Fibroblast of pulmonary artery (primary cell): ENCODE data around the gene AFF3.

Source experiments
- DNase-seq: peaks from one replicate; pipeline ENCODE4 v3.0.0-alpha.2; 2010; ENCODE audit warnings: low read depth
- H3K4me3 ChIP-seq: replicated peaks from 2 replicates; pipeline ENCODE4 v1.5.1; 2011; ENCODE audit warnings: low read depth, mild to moderate bottlenecking, control low read depth, low read length, moderate library complexity
- TF ChIP-seq, protein P1 (sequence below): IDR thresholded peaks from 2 replicates; pipeline ENCODE4 v1.5.1; 2011; ENCODE audit warnings: mild to moderate bottlenecking, control low read depth, low read length, inconsistent platforms; ENCODE audit errors: missing control alignments

The AFF3 gene

DNA sequence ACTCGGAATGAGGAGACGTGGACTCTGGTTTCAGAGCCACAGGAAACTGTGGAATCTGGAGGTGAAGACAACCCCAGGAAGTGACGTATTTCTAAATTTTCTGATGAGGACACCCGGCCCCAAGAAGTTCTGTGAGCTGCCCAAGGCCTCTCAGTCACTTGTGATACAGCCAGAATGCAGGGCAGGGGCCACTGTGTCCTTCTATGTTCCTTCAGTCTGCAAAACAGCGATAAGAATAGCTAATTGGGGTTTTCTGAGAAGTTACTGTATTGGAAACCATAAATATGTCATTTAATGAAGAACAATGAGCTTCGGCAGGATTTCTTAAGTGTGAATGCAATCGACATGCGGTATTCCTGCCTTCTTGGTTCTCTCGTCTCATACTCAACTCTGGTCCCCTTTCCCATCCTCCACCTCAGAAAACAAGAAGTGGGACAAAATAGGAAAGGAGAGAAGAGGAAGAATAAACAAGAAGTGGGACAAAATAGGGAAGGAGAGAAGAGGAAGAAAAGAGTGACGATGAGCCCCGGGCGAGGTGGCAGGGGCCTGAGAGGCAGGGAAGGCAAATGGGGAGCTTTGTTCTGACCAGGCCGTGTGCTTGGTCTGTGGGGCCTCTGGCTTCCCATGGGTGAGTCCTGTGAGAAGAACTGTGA, 370.6 kb downstream of the AFF3 start:
- H3K4me3 ChIP-seq: no peak overlapping the region
- DNase-seq: no peak
- TF ChIP-seq, protein P1, sequence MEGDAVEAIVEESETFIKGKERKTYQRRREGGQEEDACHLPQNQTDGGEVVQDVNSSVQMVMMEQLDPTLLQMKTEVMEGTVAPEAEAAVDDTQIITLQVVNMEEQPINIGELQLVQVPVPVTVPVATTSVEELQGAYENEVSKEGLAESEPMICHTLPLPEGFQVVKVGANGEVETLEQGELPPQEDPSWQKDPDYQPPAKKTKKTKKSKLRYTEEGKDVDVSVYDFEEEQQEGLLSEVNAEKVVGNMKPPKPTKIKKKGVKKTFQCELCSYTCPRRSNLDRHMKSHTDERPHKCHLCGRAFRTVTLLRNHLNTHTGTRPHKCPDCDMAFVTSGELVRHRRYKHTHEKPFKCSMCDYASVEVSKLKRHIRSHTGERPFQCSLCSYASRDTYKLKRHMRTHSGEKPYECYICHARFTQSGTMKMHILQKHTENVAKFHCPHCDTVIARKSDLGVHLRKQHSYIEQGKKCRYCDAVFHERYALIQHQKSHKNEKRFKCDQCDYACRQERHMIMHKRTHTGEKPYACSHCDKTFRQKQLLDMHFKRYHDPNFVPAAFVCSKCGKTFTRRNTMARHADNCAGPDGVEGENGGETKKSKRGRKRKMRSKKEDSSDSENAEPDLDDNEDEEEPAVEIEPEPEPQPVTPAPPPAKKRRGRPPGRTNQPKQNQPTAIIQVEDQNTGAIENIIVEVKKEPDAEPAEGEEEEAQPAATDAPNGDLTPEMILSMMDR: no peak

DNA sequence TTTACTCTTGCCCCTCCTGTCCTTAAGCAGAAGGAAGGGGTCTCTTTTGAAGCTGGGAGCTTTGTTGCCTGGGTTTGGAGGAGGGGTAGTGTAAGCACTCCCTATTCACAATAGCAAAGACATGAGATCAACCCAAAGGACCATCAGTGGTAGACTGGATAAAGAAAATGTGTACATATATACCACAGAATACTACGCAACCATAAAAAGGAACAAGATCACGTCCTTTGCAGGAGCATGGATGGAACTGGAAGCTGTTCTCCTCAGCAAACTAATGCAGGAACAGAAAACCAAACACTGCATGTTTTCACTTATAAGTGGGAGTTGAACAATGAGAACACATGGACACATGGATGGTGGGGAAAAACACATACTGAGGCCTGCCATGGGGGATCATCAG, 371.5 kb downstream of the AFF3 start:
- TF ChIP-seq, protein P1: no peak
- H3K4me3 ChIP-seq: no peak overlapping the region
- no peak for DNase-seq

DNA sequence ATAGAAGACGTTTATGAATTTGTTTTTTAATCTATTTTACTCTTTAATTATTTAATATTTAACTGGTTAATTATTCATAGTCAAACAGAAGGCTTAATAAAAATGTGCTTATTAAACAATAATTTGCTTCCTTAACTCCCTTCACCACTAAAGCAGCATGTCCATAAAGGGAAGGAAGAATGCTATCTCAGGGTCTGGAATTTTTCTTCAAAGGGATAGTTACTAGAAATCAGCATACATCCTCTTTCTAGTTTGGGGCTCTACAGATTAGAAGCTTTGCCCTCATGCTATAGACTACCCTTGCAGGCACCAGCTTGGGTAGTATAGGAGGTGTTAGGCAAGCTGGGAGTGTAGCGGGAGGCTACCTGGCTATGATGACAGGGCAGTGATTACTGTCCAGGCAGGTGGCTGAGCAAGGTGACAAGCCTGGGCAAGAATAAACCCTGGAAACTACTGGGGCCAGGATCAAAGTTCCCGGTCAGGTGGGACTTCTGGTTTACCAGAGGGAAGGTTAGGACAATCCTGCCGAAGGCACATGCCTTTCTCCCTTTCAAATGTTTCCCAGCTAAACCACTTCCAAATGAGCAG, 376.6 kb downstream of the AFF3 start:
- no peak overlapping the region for H3K4me3 ChIP-seq
- no peak for DNase-seq
- TF ChIP-seq, protein P1: no peak

DNA sequence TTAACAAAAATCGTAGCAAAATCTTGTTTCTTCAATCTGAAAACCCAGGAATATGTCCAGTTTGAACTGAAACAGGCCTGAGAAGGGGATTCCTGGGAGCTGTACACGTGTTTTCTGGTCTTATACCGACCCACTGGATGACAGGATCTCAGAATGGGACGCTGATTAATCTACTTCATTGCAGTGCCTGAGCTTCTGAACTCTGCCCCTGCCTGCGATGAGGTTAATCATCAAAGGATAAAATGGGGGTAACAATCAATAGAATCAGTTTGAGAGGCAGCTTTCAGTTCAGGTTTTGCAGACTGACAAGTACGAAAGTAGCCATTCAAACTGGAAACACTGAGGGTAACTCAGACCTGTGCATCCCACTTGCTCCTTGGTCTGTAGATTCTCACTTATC, 378.6 kb downstream of the AFF3 start:
- no peak overlapping the region for H3K4me3 ChIP-seq
- DNase-seq: no peak

DNA sequence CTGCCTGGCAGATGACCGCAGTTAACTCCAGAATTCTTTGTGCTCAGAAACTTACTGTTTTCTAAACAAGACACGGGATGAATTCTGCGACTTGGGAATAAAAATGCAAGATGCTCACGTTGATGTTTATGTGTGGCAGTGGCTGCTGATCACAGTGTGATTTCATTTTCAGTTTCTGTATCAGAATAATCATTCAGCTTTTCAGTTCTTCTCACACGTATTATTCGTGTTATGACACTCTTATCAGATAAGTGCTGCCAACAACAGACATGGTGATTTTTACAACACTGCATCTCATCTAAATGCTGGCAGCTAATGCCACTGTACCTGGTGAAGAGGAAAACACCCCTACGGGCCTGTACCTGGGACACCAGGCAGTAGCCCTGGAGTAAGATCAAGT, 379.7 kb downstream of the AFF3 start:
- no peak for DNase-seq
- TF ChIP-seq, protein P1: no peak
- H3K4me3 ChIP-seq: no peak overlapping the region

More for the DNA sequence above, 378.6 kb downstream of the AFF3 start:
- TF ChIP-seq, protein P1: no peak

DNA sequence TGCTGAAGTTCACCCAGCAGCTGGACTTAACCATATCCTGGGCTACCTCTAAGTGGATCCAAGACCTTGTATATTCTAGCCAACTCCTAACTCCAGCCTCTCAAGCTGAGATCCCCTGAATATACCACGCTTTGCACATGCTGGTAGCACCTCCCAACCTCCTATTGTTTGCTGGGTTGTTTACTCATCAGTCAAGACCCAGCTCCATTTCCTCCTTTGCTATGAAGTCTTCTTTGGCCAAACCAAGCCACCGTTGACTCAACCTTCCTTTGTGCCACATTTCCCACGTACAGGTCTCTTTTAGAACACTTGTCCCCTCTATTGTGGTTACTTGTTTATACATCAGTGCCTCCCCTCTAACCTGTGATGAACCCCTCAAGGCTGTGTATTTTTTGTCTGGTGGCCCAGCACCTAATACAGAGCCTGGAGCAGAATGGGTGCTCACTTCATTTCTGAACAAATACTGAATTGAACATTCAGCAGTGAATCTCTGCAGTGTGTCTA, 384.7 kb downstream of the AFF3 start:
- no peak overlapping the region for H3K4me3 ChIP-seq
- TF ChIP-seq, protein P1: no peak
- DNase-seq: no peak

DNA sequence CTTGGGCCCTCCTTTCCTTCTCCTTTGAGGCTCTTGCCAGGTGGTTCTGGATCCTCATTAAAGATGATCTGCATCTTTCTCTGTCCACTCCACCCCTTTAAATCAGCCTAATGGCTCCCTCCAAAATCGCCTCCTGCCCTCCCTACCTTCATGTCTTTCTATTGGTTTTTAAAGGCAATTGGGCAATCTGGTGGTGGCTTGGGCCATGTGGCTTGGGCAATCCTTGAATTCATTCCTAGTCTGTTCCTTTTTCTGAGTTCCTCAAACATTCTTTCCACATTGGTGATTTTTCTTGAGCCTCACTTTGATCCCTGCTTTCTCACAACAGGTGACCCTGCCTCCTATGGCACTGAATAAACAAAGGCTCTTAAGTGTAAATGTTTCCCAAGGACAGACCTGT, 386.3 kb downstream of the AFF3 start:
- TF ChIP-seq, protein P1: no peak
- no peak overlapping the region for H3K4me3 ChIP-seq
- no peak for DNase-seq
